ENCODE measurements around the gene C1S. TPM values are rescaled to one million over a fixed set of nuclear protein-coding genes. Genes with fewer than 3 reads are reported as not detected.
"Not testable (repeated sequence)": the region's sequence is repeated elsewhere in the genome, so short reads cannot be mapped to it uniquely, and the experiment has no call there.

The C1S gene
- total RNA-seq (0.38 and 0.83 TPM in 2 replicates), polyA plus RNA-seq (0.16 and 0.32 TPM in 2 replicates), polyA minus RNA-seq (0.55 and 1.3 TPM in 2 replicates), Bru-seq, nascent RNA (percentile 41 among the genes with signal in this experiment), BruChase-seq, experiment 1, labeled RNA remaining after a 6-hour chase (percentile 67 among the genes with signal in this experiment), BruChase-seq, experiment 2, labeled RNA remaining after a 2-hour chase (percentile 52 among the genes with signal in this experiment)
- polyA plus RNA-seq (2011; cell fraction: cytosol; rRNA removed) = 0.09 and 0.21 TPM in 2 replicates
- 2.5 and 2.8 TPM in 2 replicates for polyA plus RNA-seq (2011; cell fraction: nucleus; rRNA removed)
- 0.63 and 0.98 TPM in 2 replicates for polyA plus RNA-seq (2012)
- 2.6 TPM for polyA minus RNA-seq (2011; cell fraction: cytosol; rRNA and poly(A)+ RNA removed)
- polyA minus RNA-seq (2011; cell fraction: nucleus; rRNA and poly(A)+ RNA removed) = 0.58 and 1.4 TPM in 2 replicates
- long read RNA-seq, partial matches to known transcripts = 1 of 3 reads
- long read RNA-seq, other reads (novel, unspliced or antisense) = 2 of 3 reads

DNA sequence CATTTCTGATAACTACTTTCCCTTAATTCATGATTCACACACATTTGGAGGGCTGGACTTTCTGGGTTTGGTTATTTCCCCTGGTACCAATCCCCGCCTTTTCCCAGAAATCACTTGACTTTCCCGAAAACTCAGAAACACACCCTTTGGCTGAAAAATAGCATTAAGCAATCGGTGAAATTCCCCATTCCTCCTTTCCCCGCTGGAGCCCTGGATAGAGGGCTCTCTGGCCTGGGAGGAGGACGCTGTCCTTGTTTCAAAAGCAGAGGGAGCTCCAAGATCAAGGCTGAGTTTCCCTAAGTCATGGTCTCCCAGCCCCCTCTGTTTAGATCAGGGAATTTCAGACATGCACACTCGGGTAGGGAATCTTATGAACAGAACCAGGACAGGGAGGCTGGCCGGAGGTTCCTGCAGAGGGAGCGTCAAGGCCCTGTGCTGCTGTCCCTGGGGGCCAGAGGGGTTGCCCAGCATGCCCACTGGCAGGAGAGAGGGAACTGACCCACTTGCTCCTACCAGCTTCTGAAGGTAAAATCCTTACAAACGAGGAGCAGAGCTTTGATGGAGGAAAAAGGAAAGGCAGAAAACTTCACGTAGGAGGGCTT is at the start of gene C1S:
TSS of gene C1S (plus strand) at position 366 of the 602 bp plus-strand sequence. CDS start 1,195 bp downstream, outside the sequence.
- TF ChIP-seq POLR2A (IDR thresholded peaks at IDR 0.05; ENCODE audit: low read depth, low read length) (no peak), EZH2 (IDR thresholded peaks at IDR 0.05; ENCODE audit: borderline replicate concordance, low read depth, low read length, severe bottlenecking) (no peak), GATA2 (IDR thresholded peaks at IDR 0.05; ENCODE audit: insufficient read depth, insufficient read length, low read depth, low read length) (no peak), POLR2AphosphoS5 (IDR thresholded peaks at IDR 0.05; ENCODE audit: insufficient read depth, low read depth, low read length) (no peak)
- TF ChIP-seq, protein P1, sequence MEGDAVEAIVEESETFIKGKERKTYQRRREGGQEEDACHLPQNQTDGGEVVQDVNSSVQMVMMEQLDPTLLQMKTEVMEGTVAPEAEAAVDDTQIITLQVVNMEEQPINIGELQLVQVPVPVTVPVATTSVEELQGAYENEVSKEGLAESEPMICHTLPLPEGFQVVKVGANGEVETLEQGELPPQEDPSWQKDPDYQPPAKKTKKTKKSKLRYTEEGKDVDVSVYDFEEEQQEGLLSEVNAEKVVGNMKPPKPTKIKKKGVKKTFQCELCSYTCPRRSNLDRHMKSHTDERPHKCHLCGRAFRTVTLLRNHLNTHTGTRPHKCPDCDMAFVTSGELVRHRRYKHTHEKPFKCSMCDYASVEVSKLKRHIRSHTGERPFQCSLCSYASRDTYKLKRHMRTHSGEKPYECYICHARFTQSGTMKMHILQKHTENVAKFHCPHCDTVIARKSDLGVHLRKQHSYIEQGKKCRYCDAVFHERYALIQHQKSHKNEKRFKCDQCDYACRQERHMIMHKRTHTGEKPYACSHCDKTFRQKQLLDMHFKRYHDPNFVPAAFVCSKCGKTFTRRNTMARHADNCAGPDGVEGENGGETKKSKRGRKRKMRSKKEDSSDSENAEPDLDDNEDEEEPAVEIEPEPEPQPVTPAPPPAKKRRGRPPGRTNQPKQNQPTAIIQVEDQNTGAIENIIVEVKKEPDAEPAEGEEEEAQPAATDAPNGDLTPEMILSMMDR (IDR thresholded peaks at IDR 0.05; ENCODE audit: extremely low read depth in 1 of 2, insufficient read depth in 1 of 2, low read depth in 1 of 2, low read length in 2 of 2) = peak in 1 of 2 donors; percentile 39
- Histone ChIP-seq H3K27ac (ENCODE audit: insufficient read depth, low read depth, low read length) (no peak within 1 kb of the TSS), H3K79me2 (ENCODE audit: control insufficient read depth, insufficient read depth, low read length) (no peaks in the 10 kb centered on the region), H3K27me3 (ENCODE audit: control insufficient read depth in 2 of 2, insufficient read depth in 2 of 2, low read length in 2 of 2) (peaks cover 22 to 24% of the 10 kb centered on the region in 2 experiments), H3K9me3 (replicated peaks; ENCODE audit: control insufficient read depth, insufficient read depth, low read length) (no peaks in the 10 kb centered on the region), H3K4me3 (replicated peaks in 1 of 3; ENCODE audit: insufficient read depth in 1 of 3, low read depth in 1 of 3, low read length in 3 of 3) (no peak within 1 kb of the TSS), H3K9me1 (replicated peaks; ENCODE audit: control insufficient read depth, extremely low read depth, insufficient read depth, low read length) (no peaks in the 10 kb centered on the region), H4K20me1 (replicated peaks; ENCODE audit: control insufficient read depth, extremely low read depth, insufficient read depth, low read length) (no peaks in the 10 kb centered on the region), H3K9ac (replicated peaks; ENCODE audit: extremely low read depth, insufficient read depth, low read length) (no peak within 1 kb of the TSS), H2AFZ (ENCODE audit: low read depth, low read length) (no peak within 1 kb of the TSS), H3K4me1 (ENCODE audit: control insufficient read depth, extremely low read depth, insufficient read depth, low read length) (no peaks in the 10 kb centered on the region), H3K4me2 (ENCODE audit: insufficient read depth, low read length) (no peak within 1 kb of the TSS), H3K36me3 (ENCODE audit: control insufficient read depth in 2 of 2, extremely low read depth in 1 of 2, insufficient read depth in 2 of 2, low read length in 2 of 2) (no peaks in the 10 kb centered on the region)
- FAIRE-seq (no peak), DNase-seq (ENCODE audit: low read depth, low spot score) (peak; percentile 51)
- intact Hi-C loops (cut with micrococcal nuclease) = no loop called here
- POLR2A ChIA-PET = no interaction called here
- CTCF ChIA-PET = interaction anchor here (0.7 to 4.3 kb wide), 8 partner anchors 8 to 116 kb away, joined by 3 to 21 read pairs (median 3); partner anchors contain the start of gene C1RL
- dilution Hi-C loops (cut with MboI; ENCODE audit: extremely low pct_ligation_motif_present, low sequenced_read_pairs) = no loop called here
- no TSS peak for BruUV-seq (replicated peaks)

DNA sequence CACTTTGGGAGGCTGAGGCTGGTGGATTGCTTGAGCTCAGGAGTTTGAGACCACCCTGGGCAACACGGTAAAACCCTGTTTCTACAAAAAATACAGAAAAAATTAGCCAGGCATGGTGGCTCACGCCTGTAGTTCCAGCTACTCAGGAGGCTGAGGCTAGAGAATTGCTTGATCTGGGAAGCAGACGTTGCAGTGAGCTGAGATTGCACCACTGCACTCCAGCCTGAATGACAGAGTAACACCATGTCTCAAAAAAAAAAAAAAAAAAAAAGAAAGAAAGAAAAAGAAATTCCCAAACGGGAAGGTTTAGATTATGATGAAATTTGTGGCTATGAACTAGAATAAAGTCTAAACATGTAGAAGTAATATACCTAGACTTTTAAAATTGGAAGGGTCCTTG is 49.1 kb upstream of the C1S start:
- DNase-seq (ENCODE audit: low read depth, low spot score); dilution Hi-C loops (cut with MboI; ENCODE audit: extremely low pct_ligation_motif_present, low sequenced_read_pairs); FAIRE-seq; H4K20me1 ChIP-seq (replicated peaks; ENCODE audit: control insufficient read depth, extremely low read depth, insufficient read depth, low read length); H2AFZ ChIP-seq (ENCODE audit: low read depth, low read length); H3K27me3 ChIP-seq (ENCODE audit: control insufficient read depth in 2 of 2, insufficient read depth in 2 of 2, low read length in 2 of 2); H3K4me3 ChIP-seq (replicated peaks in 1 of 3; ENCODE audit: insufficient read depth in 1 of 3, low read depth in 1 of 3, low read length in 3 of 3); H3K36me3 ChIP-seq (ENCODE audit: control insufficient read depth in 2 of 2, extremely low read depth in 1 of 2, insufficient read depth in 2 of 2, low read length in 2 of 2); H3K79me2 ChIP-seq (ENCODE audit: control insufficient read depth, insufficient read depth, low read length); H3K27ac ChIP-seq (ENCODE audit: insufficient read depth, low read depth, low read length); intact Hi-C loops (cut with micrococcal nuclease); H3K9me1 ChIP-seq (replicated peaks; ENCODE audit: control insufficient read depth, extremely low read depth, insufficient read depth, low read length); H3K4me1 ChIP-seq (ENCODE audit: control insufficient read depth, extremely low read depth, insufficient read depth, low read length); H3K9ac ChIP-seq (replicated peaks; ENCODE audit: extremely low read depth, insufficient read depth, low read length); BruUV-seq (replicated peaks); H3K9me3 ChIP-seq (replicated peaks; ENCODE audit: control insufficient read depth, insufficient read depth, low read length); H3K4me2 ChIP-seq (ENCODE audit: insufficient read depth, low read length): not testable (repeated sequence)
- ChIA-PET CTCF (interaction anchor here (1.2 kb wide), 1 partner anchor 8 kb away, joined by 3 read pairs; no protein-coding TSS in a partner anchor), POLR2A (interaction anchor here (0.6 kb wide), 1 partner anchor 161 kb away, joined by 3 read pairs; no protein-coding TSS in a partner anchor)

Measured in endothelial cell of umbilical vein (primary cell).